GM19468 (cell line): ENCODE results near the gene TPBG.
"Not testable (repeated sequence)": the region's sequence is repeated elsewhere in the genome, so short reads cannot be mapped to it uniquely, and the experiment has no call there.

Source experiments
- ATAC-seq: cut with Tn5 transposase; IDR thresholded peaks from one replicate; pipeline ENCODE4 v1.9.1; 2021; ENCODE audit warnings: mild to moderate bottlenecking, moderate library complexity, moderate number of reproducible peaks; ENCODE audit not compliant: unreplicated experiment; ENCODE audit errors: extremely low read depth

The TPBG gene

DNA sequence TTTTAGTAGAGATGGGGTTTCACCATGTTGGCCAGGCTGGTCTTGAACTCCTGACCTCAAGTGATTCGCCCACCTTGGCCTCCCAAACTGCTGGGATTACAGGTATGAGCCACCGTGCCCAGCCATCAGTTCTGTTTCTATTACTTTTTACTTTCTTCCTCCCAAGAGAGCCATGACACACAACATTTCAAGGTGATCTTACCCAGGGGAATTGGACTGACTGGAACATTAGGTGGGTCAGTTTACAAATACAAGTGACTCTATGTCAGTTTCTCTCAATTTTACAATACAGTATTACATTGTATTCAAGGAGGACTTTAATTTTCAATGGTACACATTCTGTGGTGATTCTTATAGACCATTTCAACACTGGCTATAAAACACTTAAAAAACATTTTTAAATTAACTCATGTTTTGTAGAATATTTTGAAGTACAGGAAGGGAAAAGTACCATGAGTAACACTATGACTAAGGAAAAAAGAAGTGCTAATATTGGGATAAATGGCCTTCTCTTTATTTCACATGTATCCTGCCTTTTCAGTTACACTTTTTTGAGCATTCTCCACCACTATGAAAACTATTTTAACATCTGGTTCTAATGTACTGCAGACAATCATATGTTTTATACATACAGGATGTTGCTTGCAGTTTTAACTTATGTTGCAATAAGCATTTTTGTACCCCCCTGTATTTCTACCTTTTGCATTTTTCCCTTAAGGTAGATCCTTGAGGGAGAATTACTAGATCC, 8.4 kb downstream of the TPBG start:
- ATAC-seq, result no peak

DNA sequence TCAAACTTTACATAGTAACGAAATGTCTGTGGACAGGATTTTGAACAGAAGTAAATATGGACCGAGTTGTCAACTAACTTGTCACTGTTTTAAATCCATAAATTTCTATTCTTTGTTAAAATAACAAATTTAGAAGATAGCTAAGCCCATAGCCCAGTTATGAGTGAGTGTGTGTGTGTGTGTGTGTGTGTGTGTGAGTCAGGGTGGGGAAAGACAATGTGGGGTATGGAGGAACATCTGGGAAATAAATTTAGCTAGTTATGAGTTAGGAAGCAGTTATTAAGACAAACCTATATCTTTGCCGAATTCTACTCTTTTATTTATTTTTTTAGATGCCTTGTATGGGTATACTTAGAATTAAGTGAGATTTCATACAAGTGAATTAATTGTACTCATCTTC, 9.0 kb downstream of the TPBG start:
- no peak for ATAC-seq

DNA sequence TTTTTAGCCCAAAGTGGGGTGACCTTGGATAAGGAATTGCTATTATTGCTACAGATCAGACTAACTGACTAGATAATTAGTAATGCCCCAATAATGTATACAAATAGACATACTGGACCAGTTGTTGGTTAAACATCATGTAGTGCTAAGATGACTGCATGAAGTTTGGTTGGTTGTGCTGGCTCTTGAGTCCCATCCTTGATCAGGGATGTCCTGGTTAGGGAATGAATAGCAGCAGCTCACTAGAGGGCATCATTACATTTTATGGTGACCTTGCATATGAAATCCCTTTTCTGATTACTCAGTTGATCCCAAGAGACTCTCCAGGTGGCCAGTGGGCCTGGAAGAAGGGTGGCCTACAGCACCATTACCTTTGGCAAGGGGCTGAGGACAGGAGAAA, 10.9 kb downstream of the TPBG start:
- no peak for ATAC-seq

DNA sequence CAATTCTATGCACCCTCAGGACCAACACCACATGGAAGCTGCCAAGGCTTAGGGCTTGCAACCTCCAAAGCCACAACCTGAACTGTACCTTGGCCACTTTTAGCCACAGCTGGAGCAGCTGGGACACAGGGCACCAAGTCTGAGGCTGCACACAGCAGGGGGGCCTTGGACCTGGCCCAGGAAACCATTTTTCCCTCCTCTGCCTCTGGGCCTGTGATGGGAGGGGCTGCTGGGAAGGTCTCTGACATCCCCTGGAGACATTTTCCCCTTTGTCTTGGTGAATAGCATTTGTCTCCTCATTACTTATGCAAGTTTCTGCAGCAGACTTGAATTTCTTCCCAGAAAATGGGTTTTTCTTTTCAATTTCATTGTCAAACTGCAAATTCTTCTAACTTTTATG, 13.0 kb downstream of the TPBG start:
- ATAC-seq, result no peak

DNA sequence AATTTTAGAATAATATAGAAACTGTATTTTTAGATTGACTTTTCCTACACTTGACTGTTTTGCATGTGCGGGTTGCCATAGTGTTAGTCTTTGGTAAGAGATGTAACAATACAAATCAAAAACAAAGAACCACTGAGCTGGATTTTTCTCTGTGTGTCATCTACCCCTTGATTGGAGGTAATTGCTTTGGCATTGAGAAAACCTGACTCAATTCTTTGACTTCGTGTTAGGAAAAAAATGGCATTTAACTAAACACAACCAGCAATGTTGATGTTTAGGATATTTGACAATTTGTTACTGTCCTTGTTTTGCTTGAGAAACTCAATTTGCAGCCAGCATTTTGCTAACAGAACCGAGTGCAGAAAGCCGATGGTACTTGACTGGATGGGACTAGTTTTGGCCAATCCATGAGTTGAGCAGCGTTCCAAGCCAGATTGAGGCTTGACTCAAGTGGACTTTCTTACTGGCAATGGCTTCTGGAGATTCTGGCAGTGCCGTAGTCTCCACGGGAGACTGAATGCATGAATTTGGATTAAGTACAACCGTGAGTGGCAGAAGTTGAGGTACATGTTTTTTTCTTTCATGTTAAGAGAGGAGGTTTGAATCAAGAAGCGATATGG, 17.1 kb downstream of the TPBG start:
- no peak for ATAC-seq

DNA sequence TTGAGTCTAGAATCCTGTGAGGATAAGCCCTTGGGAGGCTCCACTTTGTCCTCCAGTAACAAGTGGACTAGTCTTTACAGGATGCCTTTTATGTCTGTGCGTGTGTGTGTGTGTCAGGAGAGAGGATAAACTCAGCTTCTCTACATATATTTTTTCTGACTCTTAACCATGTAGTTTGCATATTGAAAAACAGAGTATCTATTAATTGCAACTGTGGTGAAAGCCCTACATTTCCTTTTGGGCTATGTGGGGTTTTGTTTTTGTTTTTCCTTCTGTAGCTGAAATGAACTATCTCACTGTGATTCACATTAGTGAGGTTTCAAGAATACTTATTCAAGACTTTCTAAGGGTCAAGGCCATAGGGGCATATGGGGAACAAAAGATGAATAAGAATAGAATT, 17.7 kb downstream of the TPBG start:
- ATAC-seq, result no peak

DNA sequence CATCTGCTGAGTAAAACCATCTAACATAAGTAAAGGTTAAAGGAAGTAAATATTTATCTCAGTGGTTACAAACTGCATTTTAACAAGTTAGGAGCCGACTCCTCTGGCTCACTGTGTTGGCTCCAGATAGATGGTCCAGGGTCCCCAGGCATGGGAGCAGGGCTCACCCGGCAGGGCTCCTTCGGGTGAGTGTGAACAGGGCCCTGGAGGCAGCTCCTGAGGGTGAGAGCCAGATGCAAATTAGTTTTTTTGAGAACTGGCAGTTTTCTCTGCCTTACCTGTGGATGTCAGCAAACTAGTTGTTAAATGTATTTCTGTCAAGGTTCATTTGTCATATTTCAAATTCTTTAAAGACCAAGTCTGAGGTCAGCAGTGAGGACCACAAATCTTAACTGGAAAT, 21.5 kb downstream of the TPBG start:
- ATAC-seq, result no peak

DNA sequence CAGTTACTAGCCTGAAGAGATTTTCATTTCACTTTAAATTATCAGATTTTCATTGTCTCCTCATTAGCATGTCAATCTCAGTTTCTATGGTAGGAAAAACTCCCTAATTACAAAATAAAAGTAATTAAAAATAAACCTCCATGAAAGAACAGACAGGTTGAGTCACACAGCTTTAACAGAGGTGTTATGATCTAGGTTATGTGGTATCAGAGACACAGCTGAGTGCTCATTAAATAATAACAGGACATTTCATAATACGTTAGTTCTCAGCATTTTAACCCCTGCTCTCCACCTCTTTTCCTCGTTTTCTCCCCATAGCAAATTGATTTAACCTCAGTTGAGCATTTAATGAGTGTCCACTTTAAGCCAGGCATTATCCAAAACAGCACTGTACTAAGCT, 21.9 kb downstream of the TPBG start:
- ATAC-seq, result no peak

DNA sequence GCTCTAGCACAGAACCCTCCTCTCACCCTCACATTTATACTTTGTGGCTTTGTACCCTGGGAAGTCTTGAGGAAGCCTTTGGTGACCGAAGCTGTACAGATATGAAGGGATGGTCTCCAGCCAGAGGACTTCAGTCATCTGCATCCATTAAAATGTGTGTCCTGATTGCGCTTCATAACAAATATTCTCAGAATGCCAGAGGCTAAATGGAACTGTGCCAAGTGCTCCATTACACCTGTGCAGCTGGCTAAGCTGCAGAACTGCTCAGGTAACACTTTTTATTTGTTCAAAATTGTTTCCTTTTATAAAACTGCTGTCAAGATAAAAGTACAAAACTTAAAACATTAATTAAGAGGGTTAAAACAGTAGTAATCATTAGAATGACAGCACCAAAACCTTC, 22.3 kb downstream of the TPBG start:
- ATAC-seq, result no peak

DNA sequence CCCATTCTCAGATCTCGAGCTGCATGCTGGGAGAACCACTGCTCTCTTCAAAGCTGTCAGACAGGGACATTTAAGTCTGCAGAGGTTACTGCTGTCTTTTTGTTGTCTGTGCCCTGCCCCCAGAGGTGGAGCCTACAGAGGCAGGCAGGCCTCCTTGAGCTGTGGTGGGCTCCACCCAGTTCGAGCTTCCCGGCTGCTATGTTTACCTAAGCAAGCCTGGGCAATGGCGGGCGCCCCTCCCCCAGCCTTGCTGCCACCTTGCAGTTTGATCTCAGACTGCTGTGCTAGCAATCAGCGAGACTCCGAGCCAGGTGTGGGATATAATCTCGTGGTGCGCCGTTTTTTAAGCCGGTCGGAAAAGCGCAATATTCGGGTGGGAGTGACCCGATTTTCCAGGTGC, 31.2 kb downstream of the TPBG start:
- ATAC-seq, result not testable (repeated sequence)

DNA sequence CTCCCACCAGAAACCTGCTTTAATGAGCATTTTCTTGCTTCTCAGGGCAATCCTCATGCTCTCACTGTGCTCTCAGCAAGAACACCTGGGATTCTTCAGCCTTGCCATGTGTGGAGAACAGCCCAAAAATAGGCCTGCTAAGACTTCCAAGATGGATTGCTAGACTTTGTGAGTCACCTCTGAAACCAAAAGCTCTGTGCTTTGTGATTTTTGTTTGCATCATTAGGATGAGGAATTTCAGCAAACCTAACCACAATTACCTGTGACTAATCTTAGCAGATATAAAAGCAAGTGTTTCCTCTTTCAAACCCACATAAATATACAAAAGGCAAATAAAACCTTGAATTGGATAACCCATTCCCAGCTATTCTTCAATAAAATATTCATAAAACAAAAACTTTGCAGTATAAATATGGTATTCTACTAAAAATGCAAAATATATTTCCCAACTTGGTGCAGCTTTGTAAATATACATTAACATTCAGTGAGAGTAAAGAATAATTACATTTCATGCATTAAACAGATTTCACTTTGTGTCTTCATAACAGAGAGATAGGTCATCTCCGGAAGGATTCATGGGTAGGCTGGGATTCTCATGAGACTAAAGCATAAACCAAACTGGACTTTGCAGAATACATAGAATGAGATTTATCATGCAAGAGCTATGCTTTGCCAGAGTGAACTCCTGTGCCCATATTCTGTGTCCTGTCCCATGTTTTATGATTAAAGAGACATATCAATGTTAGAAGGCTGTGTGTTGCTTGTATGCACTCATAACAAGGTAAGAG, 33.5 kb downstream of the TPBG start:
- ATAC-seq, result no peak

DNA sequence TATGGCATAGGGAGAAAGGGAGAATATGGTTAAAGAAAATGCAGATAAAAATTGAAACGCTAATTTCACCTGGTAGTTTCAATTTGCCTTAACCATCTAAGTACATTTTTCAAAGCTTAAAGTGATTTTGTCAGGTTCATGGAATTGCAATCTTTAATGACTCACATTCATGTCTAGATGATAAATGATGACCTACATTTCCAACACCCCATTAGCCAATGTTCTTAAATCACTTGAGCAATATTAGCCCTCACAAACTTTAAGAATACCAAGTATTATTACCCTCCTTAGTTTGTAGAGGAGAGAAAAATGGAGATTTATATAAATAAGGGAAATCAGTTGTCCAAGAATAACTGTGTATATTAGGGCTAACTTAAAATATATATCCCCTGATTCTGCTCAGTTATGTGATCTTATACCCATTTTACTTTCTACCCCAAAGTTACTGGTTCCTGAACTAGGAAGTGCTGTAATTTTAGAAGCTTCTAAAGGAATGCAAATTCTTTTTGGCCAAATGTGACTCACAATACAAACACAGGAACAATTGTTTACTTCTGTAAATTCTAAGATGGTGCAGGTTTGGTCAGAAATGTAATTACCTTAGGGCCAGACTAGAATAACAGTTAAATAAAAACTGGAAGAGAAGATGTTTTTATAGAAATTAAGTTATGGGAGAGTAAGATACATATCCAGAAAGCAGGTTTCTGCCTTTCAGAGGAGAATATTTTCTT, 34.5 kb downstream of the TPBG start:
- no peak for ATAC-seq

DNA sequence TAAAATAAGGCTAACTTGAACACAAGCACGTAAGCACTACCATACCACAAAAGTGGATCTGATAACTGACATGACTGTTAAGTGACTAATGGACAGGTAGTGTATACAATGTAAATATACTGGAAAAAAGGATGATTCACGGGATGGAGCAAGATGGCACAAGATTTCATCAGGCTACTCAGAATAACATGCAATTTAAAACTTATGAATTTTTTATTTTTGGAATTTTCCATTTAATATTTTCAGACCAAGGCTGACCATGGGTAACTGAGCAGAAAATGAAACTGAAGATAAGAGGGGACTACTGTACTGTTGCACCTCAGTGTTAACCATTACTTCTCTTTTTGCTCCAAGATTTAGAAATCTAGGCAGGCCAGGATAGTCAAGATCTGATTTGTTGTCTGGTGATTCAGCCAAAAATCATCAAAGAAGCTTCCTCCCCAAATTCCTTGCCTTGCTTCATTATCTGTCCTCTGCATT, 45.4 kb downstream of the TPBG start:
- ATAC-seq, result no peak

DNA sequence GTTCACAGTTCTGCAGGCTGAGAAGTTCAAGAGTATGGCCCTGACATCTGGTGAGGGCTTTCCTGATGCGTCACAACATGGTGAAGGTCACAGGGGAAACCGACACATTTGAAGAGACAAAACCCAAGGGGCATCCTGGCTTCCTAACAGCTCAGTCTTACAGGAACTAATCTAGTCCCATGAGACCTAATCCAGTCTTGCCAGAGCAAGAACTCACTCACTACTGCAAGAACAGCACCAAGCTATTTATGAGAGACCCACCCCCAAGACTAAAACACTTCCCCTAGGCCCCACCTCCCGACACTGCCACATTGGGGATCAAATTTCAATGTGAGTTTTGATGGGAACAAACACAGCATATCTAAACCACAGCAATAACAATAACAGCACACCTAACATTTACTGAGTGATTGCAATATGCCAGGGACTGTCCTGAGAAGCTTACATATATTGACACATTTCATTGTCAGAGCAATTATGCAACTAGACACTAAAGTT, 46.6 kb downstream of the TPBG start:
- ATAC-seq, result no peak

DNA sequence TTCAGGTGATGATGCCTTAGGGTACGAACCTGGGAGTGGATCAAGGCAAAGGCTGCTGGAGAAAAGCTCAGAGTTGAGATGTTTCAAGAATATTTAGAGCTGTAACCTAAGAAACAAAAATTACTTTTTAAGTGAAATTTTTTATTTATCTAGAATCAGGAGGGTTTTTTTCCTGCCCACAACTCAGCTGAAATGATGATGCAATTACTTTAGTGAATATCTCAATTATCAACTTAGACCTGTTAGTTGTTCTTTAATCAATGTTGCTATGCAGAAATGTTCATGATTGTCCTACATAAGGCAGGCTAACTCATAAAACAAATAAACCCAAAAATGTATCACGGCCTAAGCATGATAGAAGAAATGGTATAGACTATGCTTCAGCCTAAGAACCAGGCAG, 50.3 kb downstream of the TPBG start:
- no peak for ATAC-seq

DNA sequence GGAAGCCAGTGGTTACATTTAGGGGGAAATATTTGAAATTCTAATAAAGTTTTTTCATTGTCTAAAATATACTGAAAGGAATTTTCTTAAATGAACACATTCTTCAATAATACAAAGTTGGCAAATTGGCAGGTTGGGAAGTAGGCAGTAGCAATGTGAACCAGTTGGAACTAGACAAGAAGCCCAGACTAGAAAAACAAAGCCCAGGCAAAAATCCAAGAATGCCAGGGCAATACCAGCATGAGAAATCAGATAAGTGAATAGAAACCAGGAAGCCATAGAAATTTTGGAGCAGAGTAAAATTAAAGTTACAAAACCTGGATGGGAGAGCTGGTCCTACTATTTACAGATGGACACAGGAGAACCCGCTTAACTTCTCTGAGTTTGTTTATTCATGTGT, 52.2 kb downstream of the TPBG start:
- ATAC-seq, result no peak

DNA sequence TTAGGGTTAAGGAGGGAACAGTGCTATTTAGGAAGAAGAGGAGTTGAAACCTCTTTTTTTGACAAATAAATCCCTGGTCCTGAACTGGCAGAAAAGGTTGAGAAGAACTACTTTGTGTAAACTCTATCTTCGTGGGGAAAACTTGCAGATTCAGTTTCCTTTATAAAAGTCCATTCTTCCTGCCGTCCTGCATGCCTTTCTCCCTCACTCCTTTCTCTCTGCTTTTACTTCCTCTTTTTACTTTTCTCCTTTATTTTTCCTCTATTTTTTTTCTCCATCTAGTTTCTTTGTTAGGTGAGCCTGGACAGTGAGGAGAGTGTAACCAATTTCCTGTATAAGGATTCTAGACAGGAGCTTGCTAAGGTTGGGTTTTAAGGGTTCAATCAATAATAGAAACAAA, 52.7 kb downstream of the TPBG start:
- ATAC-seq, result no peak
